GM19025 (cell line): ENCODE measurements around the gene OR1D2.
A peak's percentile ranks its signal among the peaks of the same experiment; 100 is the strongest.
"Not testable (repeated sequence)": the region's sequence is repeated elsewhere in the genome, so short reads cannot be mapped to it uniquely, and the experiment has no call there.

Source experiments
- ATAC-seq: cut with Tn5 transposase; IDR thresholded peaks from one replicate; pipeline ENCODE4 v1.9.1; 2021; ENCODE audit warnings: mild to moderate bottlenecking, low read depth, moderate library complexity; ENCODE audit not compliant: unreplicated experiment

The OR1D2 gene

GRCh38 chr17:3104322-3104721, at the start of gene OR1D2:
TSS of gene OR1D2 (minus strand) at chr17:3104422. CDS start at chr17:3092996, 11,426 bp downstream.
- ATAC-seq: no peak

GRCh38 chr17:3137494-3137893, 33.3 kb upstream of the OR1D2 start:
- not testable (repeated sequence) for ATAC-seq

- no peak for ATAC-seq
These were observed 23.2 kb upstream of the OR1D2 start, which contains the start of gene OR1G1 for GRCh38 chr17:3127451-3127850. TSS of gene OR1G1 (minus strand) at chr17:3127551. CDS start at chr17:3127551, 0 bp downstream.

GRCh38 chr17:3073850-3074249, 30.4 kb downstream of the OR1D2 start:
- not testable (repeated sequence) for ATAC-seq

GRCh38 chr17:3065192-3065591, 39.0 kb downstream of the OR1D2 start:
- not testable (repeated sequence) for ATAC-seq

- ATAC-seq: not testable (repeated sequence)
These were observed 40.7 kb downstream of the OR1D2 start, which contains the start of gene OR1D5 for GRCh38 chr17:3063507-3063906. TSS of gene OR1D5 (minus strand) at chr17:3063607. CDS start at chr17:3063607, 0 bp downstream.

- not testable (repeated sequence) for ATAC-seq
These were observed 41.3 kb downstream of the OR1D2 start for GRCh38 chr17:3062824-3063377.

GRCh38 chr17:3054868-3055267, 49.4 kb downstream of the OR1D2 start:
- ATAC-seq: not testable (repeated sequence)

GRCh38 chr17:3049705-3050295, 54.4 kb downstream of the OR1D2 start:
- ATAC-seq: no peak

- ATAC-seq: peak; percentile 87
These were observed 55.3 kb downstream of the OR1D2 start for GRCh38 chr17:3048727-3049471.

- no peak for ATAC-seq
These were observed 57.5 kb downstream of the OR1D2 start for GRCh38 chr17:3046753-3047152.

- ATAC-seq: no peak
These were observed 60.4 kb downstream of the OR1D2 start for GRCh38 chr17:3043737-3044365.

GRCh38 chr17:3040882-3041281, 63.3 kb downstream of the OR1D2 start:
- ATAC-seq: no peak

- ATAC-seq: no peak
These were observed 64.5 kb downstream of the OR1D2 start for GRCh38 chr17:3039736-3040135.

- no peak for ATAC-seq
These were observed 65.3 kb downstream of the OR1D2 start for GRCh38 chr17:3038941-3039340.
